OCI-LY1 (cell line): ENCODE results near the gene SLC31A1.

Experiments used
- CTCF ChIP-seq: fragments of 200-600 bp; sonication (generic), shearing (Covaris generic); IDR thresholded peaks from 2 replicates; pipeline ENCODE4 v1.5.1; 2017; ENCODE audit warnings: mild to moderate bottlenecking, antibody characterized with exemption, low read length, moderate library complexity, mixed read lengths
- EZH2 ChIP-seq: fragments of 200-600 bp; sonication (generic), shearing (Covaris generic); IDR thresholded peaks from 2 replicates; pipeline ENCODE4 v1.8.0; 2017; ENCODE audit warnings: borderline replicate concordance, mixed run types, mild to moderate bottlenecking, antibody characterized with exemption, low read length, moderate library complexity, mixed read lengths

GRCh38 chr9:113176803-113177202, 44.5 kb upstream of the SLC31A1 start:
- TF ChIP-seq CTCF (no peak), EZH2 (no peak)
